C4-2B (cell line): ENCODE results near the gene CWC27.

Experiments used
- CTCF ChIP-seq: fragments of 450-650 bp; conservative IDR thresholded peaks from 2 replicates; pipeline ENCODE4 v1.5.1; 2017; ENCODE audit warnings: mild to moderate bottlenecking
- ZFX ChIP-seq: fragments of 450-650 bp; IDR thresholded peaks from 2 replicates; pipeline ENCODE4 v1.6.1; 2017

GRCh38 chr5:64766941-64767340 lies 1.8 kb upstream of the CWC27 start:
- TF ChIP-seq CTCF (no peak), ZFX (no peak)
